ENCODE results near the gene SCRT2. TPM values are rescaled to one million over a fixed set of nuclear protein-coding genes. Genes with fewer than 3 reads are reported as not detected.

SCRT2 gene
- total RNA-seq, 1 donor, result not detected

DNA sequence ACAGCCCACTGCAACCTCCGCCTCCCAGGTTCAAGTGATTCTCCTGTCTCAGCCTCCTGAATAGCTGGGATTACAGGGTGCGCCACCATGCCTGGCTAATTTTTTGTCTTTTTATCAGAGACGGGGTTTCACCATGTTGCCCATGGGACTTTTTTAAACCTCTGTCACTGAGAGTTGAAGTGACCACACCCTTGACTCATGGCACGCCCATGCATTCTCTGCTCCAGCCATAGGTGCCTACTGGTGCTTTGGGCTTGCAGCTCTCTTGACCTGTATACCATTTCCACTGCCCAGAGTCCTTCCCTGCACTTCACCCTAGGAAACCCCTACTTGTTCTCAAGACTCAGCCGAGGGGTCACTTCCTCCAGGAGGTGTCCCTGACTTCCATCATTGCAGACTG is 2.4 kb upstream of the SCRT2 start:
- H4K20me1 ChIP-seq (ENCODE audit: insufficient read depth, low read length), result peaks cover 6% of the 10 kb centered on the region
- no peak for DNase-seq (ENCODE audit: insufficient read length, low spot score, missing footprints)
- H3K9me3 ChIP-seq (ENCODE audit: low read depth, low read length), result no peaks in the 10 kb centered on the region
- H2AFZ ChIP-seq (ENCODE audit: low read length), result no peak overlapping the region
- no peak for TF ChIP-seq CTCF (IDR thresholded peaks at IDR 0.05; ENCODE audit: extremely low read depth, low read depth, low read length)
- no peak overlapping the region for H3K27ac ChIP-seq (ENCODE audit: low read depth, low read length)
- H3K27me3 ChIP-seq (ENCODE audit: insufficient read depth, low read length), result peaks cover 52% of the 10 kb centered on the region
- no peaks in the 10 kb centered on the region for H3K4me1 ChIP-seq (ENCODE audit: insufficient read depth, low read length)
- H3K4me2 ChIP-seq (ENCODE audit: insufficient read depth, low read length), result no peak overlapping the region
- H3K79me2 ChIP-seq (ENCODE audit: insufficient read depth, low read length), result no peaks in the 10 kb centered on the region
- no peaks in the 10 kb centered on the region for H3K36me3 ChIP-seq (ENCODE audit: insufficient read depth, low read length)
- H3K4me3 ChIP-seq (ENCODE audit: insufficient read depth, low read length), result no peak overlapping the region

- H3K9me3 ChIP-seq (ENCODE audit: low read depth, low read length), result no peaks in the 10 kb centered on the region
- H3K79me2 ChIP-seq (ENCODE audit: insufficient read depth, low read length), result no peaks in the 10 kb centered on the region
- no peaks in the 10 kb centered on the region for H3K4me1 ChIP-seq (ENCODE audit: insufficient read depth, low read length)
- DNase-seq (ENCODE audit: insufficient read length, low spot score, missing footprints), result no peak
- H4K20me1 ChIP-seq (ENCODE audit: insufficient read depth, low read length), result peaks cover 6% of the 10 kb centered on the region
- no peak overlapping the region for H3K4me3 ChIP-seq (ENCODE audit: insufficient read depth, low read length)
- H3K36me3 ChIP-seq (ENCODE audit: insufficient read depth, low read length), result no peaks in the 10 kb centered on the region
- no peak overlapping the region for H3K4me2 ChIP-seq (ENCODE audit: insufficient read depth, low read length)
- H3K27me3 ChIP-seq (ENCODE audit: insufficient read depth, low read length), result peaks cover 58% of the 10 kb centered on the region
- TF ChIP-seq CTCF (IDR thresholded peaks at IDR 0.05; ENCODE audit: extremely low read depth, low read depth, low read length), result no peak
- H3K27ac ChIP-seq (ENCODE audit: low read depth, low read length), result no peak overlapping the region
- no peak overlapping the region for H2AFZ ChIP-seq (ENCODE audit: low read length)
These were observed 1.4 kb upstream of the SCRT2 start for GRCh38 chr20:676967-677366.

- H2AFZ ChIP-seq (ENCODE audit: low read length), result no peak overlapping the region
- H3K4me2 ChIP-seq (ENCODE audit: insufficient read depth, low read length), result no peak overlapping the region
- H3K79me2 ChIP-seq (ENCODE audit: insufficient read depth, low read length), result no peaks in the 10 kb centered on the region
- DNase-seq (ENCODE audit: insufficient read length, low spot score, missing footprints), result peak; percentile 67
- no peaks in the 10 kb centered on the region for H3K4me1 ChIP-seq (ENCODE audit: insufficient read depth, low read length)
- H3K27me3 ChIP-seq (ENCODE audit: insufficient read depth, low read length), result peaks cover 63% of the 10 kb centered on the region
- no peak overlapping the region for H3K4me3 ChIP-seq (ENCODE audit: insufficient read depth, low read length)
- no peaks in the 10 kb centered on the region for H3K36me3 ChIP-seq (ENCODE audit: insufficient read depth, low read length)
- peaks cover 6% of the 10 kb centered on the region for H4K20me1 ChIP-seq (ENCODE audit: insufficient read depth, low read length)
- TF ChIP-seq CTCF (IDR thresholded peaks at IDR 0.05; ENCODE audit: extremely low read depth, low read depth, low read length), result no peak
- H3K27ac ChIP-seq (ENCODE audit: low read depth, low read length), result no peak overlapping the region
- no peaks in the 10 kb centered on the region for H3K9me3 ChIP-seq (ENCODE audit: low read depth, low read length)
These were observed 824 bp upstream of the SCRT2 start for GRCh38 chr20:676315-676937.

GRCh38 chr20:675033-675452 is 559 bp downstream of the SCRT2 start:
- Histone ChIP-seq H3K36me3 (ENCODE audit: insufficient read depth, low read length) (no peaks in the 10 kb centered on the region), H3K27ac (ENCODE audit: low read depth, low read length) (no peak overlapping the region), H2AFZ (ENCODE audit: low read length) (no peak overlapping the region), H3K79me2 (ENCODE audit: insufficient read depth, low read length) (no peaks in the 10 kb centered on the region), H3K27me3 (ENCODE audit: insufficient read depth, low read length) (peaks cover 64% of the 10 kb centered on the region), H3K4me2 (ENCODE audit: insufficient read depth, low read length) (no peak overlapping the region), H4K20me1 (ENCODE audit: insufficient read depth, low read length) (peaks cover 6% of the 10 kb centered on the region), H3K9me3 (ENCODE audit: low read depth, low read length) (no peaks in the 10 kb centered on the region), H3K4me1 (ENCODE audit: insufficient read depth, low read length) (no peaks in the 10 kb centered on the region), H3K4me3 (ENCODE audit: insufficient read depth, low read length) (no peak overlapping the region)
- DNase-seq (ENCODE audit: insufficient read length, low spot score, missing footprints), result peak; percentile 68
- no peak for TF ChIP-seq CTCF (IDR thresholded peaks at IDR 0.05; ENCODE audit: extremely low read depth, low read depth, low read length)

Measured in osteoblast (primary cell).